ENCODE results near the gene PRSS57.
A peak's percentile ranks its signal among the peaks of the same experiment; 100 is the strongest.
"Not testable (repeated sequence)": the region's sequence is repeated elsewhere in the genome, so short reads cannot be mapped to it uniquely, and the experiment has no call there.

PRSS57 gene

GRCh38 chr19:695352-695949, at the start of gene PRSS57:
PRSS57 (minus strand) TSS chr19:695452; CDS start chr19:695430, 22 bp downstream.
- DNase-seq: no peak

DNA sequence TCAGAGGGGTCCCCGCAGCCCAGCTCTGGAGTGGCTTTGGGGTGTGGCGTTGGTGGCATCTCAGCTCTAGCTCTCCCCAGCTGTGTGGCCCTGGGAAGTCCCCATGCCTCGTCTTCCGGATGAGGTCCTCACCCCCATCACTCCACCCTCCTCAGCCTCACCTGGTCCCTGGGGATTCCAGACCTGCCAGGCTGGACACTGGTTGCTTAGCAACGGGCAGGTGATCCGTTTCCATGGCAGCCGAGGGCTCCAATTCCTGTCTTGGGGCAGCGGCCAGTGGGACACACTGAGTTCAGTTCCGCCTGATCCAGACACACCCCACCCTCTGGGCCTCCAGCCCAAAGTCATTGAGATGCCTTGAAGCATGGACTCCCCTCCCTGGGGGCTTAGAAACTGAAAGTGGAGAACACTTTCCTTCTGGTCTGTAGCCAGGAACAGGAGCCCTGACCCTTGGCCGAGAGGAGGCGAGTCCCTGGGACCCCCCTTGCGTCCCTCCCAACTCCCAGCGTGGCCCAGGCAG, 48.0 kb upstream of the PRSS57 start:
- DNase-seq: peak; percentile 79 to 91

DNA sequence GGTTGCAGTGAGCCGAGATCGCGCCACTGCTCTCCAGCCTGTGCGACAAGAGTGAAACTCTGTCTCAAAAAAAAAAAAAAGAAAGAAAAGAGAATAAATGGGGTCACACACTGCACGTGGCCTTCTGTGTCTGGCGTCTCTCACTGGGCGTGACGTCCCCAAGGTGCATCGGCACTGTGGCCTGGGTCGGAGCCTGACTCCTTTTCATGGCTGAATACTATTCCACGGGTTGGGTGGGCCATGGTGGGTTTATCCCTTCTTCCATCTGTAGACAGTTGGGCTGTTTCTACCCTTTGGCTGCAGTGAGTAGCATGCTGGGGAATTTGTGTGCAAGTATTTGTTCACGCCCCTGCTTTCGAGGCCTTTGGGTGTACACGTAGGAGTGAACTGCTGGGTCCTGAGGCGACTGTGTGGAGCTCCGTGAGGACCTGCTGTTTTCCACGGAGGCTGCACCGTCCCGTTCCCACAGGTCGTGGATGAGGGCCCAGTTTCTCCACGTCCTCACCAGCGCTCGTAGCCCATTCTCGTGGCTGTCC, 47.4 kb upstream of the PRSS57 start:
- DNase-seq: no peak

- peak; percentile 7 to 51 for DNase-seq
Measured at GRCh38 chr19:741506-742131, 46.4 kb upstream of the PRSS57 start.

DNA sequence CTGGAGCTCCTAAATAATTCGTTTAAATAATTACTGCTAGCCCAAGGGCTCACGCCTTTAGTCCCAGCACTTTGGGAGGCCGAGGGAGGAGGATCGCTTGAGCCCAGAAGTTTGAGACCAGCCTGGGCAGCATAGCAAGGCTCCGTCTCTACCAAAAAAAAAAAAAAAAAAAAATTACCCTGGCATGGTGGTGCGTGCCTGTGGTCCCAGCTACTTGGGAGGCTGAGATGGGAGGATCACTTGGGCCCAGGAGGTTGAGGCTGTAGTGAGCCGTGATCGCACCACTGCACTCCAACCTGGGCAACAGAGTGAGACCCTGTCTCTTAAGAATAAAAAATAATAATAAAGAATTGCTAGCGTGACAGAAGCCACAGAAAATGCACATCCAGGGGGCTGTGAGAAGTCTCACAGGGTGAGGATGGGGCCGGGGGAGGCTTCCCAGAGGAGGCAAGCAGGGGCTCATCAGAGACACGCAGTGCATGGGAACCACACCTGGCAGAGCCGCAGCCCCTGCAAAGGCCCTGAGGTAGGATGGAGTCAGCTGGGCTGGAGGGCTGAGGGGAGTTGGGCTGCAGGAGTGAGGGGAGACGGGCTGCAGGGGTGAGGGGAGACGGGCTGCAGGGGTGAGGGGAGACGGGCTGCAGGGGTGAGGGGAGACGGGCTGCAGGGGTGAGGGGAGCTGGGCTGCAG, 45.7 kb upstream of the PRSS57 start:
- not testable (repeated sequence) for DNase-seq

- DNase-seq: no peak
Measured at GRCh38 chr19:739998-740715, 44.9 kb upstream of the PRSS57 start.

DNA sequence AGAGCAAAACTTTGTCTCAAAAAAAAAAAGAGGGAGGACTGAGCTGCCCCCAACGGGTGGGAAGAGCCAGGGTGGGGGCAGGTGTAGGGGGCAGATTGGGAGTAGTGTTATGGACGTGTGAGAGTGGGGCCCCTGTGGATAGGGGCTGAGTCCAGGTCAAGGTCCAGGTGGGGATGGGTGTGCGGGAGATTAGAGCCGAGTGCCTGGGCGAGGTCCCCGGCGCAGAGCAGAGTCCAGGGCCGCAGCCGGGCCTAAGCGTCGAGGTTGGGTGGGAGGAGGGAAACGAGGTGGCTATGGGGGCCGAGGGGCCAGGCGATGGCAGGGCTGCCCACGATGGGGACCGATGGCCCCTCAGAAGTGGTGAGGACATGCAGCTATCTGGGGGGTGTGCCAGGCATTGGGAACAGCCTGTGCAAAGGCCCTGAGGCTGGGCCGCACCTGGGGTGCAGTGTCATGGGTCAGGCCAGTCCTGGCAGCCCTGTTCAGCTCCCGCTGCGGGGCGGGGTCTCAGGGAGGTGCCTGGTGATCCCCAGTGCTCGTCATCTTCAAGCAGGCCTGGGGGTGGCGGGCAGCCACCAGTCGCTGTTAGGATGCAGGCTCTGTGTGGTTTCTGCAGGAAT, 43.4 kb upstream of the PRSS57 start:
- DNase-seq: no peak

- DNase-seq: peak in 1 of 2 experiments; percentile 39
Measured at GRCh38 chr19:737591-738093, 42.4 kb upstream of the PRSS57 start.

DNA sequence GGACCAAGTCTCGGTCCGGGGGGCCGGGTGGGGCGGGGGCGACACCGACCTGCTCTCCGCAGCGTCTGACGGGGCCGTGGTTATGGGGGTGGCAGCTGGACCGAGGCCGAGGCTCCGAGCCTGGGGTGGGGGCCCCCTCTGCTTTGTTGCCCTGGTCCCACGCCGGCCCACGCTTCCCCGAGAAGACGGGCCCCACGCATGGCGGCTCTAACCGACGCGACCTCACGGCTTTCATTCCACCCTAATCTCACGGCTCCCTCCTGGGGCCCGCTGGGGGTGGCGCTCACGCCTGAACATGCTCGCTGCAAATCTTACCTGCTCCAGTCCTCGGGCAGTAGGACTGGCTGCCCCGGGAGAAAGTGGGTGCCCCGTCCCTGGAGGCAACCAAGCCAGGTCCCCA, 40.9 kb upstream of the PRSS57 start:
- DNase-seq: no peak

DNA sequence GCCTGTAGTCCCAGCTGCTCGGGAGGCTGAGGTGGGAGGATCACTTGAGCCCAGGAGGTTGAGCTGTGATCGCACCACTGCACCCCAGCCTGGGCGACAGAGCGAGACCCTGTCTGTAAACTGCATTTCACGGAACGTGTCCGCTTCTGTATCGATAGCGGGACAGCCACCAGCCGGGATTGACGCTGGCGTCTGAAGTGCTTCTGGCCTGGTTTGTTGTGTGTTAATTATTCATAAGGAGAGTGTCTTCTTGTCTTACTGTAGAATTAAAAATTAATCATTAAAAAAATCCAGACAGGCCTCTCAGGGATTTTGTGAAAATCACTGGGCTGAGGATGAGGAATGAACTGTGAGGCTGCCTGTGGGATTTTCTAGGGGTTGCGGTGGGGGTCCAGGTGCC, 39.5 kb upstream of the PRSS57 start:
- no peak for DNase-seq

DNA sequence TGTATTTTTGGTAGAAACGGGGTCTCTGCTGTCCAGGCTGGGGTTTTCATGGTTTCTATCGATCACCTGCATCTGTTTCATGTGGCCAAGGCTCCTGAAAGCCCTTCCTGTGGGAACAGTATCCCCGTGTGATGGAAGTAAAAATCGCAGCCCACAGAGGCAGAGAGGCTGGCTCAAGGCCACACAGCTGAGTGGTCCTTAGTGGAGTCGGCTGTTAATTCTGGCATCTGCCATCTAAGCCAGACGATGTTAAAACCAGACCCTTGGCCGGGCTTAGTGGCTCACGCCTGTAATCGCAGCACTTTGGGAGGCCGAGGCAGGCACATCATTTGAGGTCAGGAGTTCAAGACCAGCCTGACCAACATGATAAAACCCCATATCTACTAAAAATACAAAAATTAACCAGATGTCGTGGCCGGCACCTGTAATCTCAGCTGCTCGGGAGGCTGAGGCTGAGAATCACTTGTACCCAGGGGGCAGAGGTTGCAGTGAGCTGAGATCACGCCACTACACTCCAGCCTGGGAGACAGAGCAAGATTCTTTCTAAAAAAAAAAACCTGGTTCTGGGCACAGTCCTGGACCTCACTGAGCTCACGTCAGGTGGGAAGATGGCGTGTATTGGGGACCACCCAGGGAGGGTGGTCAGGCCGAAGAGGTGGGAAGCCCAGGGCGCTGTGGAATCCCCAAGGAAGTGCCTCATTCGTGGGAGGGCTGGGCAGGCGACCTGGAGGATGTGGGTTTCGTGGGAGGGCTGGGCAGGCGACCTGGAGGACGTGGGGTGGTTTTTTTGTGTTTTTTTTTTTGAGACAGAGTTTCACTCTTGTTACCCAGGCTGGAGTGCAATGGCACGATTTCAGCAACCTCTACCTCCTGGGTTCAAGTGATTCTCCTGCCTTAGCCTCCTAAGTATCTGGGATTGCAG, 37.2 kb upstream of the PRSS57 start:
- no peak for DNase-seq

DNA sequence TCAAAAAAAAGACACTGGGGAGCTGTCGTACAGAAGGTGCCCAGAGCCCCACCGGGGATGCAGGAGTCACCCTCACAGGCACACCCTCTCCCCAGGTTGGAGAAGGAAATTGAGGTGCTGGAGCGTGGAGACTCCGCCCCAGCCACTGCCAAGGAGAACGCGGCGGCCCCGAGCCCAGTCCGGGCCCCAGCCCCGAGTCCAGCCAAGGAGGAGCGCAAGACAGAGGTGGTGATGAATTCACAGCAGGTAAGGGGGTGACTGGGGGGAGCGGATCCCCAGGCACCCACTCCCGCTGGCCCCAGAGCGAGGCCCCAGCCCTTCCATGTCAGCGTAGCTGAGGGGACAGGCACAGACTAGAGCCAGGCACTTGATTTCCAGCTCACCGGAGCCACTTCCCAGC, 35.7 kb upstream of the PRSS57 start:
- no peak for DNase-seq

DNA sequence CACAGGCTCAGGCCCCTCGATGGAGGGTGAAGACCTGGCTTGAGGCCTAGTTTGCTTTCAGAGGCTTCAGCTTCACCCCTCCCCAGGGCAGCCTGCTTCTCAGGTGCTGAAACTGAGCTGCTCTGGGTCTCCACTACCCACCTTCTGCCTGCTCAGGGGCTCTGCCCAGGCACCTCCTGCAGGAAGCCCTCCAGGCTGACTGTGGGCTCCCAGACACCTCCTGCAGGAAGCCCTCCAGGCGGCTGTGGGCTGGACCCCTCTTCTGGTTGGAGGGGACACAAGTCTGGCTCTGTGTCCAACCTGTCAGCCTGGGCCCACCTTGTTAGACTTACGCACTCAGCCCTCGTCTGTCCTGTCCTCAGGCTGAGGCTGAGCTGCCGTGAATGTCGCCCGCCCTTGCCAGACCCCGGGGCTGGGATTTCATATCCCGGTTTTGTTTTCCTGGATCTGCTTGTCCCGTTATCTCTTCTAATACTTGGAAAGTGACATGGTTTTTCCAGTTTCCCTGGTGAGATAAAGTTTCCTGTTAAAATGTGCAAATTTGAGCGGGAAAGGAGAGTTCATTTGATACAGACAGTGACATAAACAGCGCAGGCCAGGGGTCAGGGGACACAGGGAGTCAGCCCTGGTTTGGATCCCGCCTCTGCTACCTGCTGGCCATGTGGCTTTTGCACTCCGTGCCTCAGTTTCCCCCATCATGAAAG, 34.9 kb upstream of the PRSS57 start:
- no peak for DNase-seq

DNA sequence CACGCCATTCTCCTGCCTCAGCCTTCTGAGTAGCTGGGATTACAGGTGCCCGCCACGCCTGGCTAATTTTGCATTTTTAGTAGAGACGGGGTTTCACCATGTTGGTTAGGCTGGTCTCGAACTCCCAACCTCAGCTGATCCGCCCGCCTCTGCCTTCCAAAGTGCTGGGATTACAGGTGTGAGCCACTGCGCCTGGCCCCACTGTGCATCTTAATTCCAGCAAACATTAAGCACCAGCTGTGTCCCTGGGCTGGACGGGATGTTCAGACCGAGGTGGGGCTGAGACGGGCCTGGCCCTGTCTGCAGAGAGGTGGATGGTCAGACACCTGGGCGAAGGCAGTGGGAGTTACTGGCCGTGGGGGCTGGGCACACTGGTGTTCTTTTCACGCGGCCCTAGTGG, 34.3 kb upstream of the PRSS57 start:
- DNase-seq: not testable (repeated sequence)

DNA sequence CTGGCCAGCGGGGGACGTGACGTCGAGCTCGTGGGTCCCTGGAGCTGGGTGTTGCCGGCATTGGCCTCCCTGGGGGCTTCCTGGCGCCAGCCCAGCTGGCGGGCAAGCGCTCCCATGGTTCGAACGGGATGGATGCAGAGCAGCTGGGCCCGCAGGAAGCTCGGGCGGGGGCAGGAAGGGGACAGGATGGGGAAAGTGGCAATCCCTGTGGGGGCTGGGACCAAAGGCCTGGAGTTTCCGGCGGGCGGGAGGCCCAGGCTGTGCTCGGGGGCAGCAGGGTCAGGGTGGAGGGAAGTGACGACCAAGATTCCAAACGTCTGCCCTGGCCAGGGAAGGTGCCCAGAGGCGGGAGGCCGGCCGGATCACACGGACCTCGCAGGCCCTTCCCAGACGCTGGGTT, 32.8 kb upstream of the PRSS57 start:
- DNase-seq: no peak

- DNase-seq: no peak
Measured at GRCh38 chr19:726993-727956, 32.0 kb upstream of the PRSS57 start.

- DNase-seq: no peak
Measured at GRCh38 chr19:725461-726089, 30.3 kb upstream of the PRSS57 start.

- no peak for DNase-seq
Measured at GRCh38 chr19:723714-724113, 28.5 kb upstream of the PRSS57 start.

- DNase-seq: no peak
Measured at GRCh38 chr19:723247-723646, 28.0 kb upstream of the PRSS57 start.

Measured in NCI-H526 (cell line).